GM19240 (cell line): ENCODE data around the gene PCDH1.
"Not testable (repeated sequence)": the region's sequence is repeated elsewhere in the genome, so short reads cannot be mapped to it uniquely, and the experiment has no call there.

ENCODE experiments used
- DNase-seq: peaks from one replicate; pipeline ENCODE4 v3.0.0; 2011; ENCODE audit warnings: low spot score; ENCODE audit not compliant: insufficient read length

The PCDH1 gene

GRCh38 chr5:141898448-141899049 lies 20.3 kb upstream of the PCDH1 start:
- DNase-seq: no peak

GRCh38 chr5:141897425-141897824 lies 19.2 kb upstream of the PCDH1 start:
- DNase-seq: no peak

- DNase-seq: not testable (repeated sequence)
Observed at GRCh38 chr5:141890429-141890828, 12.2 kb upstream of the PCDH1 start.

- DNase-seq: no peak
Observed at GRCh38 chr5:141889282-141889871, 11.2 kb upstream of the PCDH1 start.

GRCh38 chr5:141883892-141884318 lies 5.7 kb upstream of the PCDH1 start:
- DNase-seq: no peak

- no peak for DNase-seq
Observed at GRCh38 chr5:141883184-141883891, 5.1 kb upstream of the PCDH1 start.

- DNase-seq: no peak
Observed at GRCh38 chr5:141882594-141883183, 4.5 kb upstream of the PCDH1 start.

- DNase-seq: no peak
Observed at GRCh38 chr5:141881886-141882285, 3.7 kb upstream of the PCDH1 start.

GRCh38 chr5:141880961-141881801 lies 3.0 kb upstream of the PCDH1 start:
- no peak for DNase-seq

- DNase-seq: no peak
Observed at GRCh38 chr5:141879941-141880738, 1.9 kb upstream of the PCDH1 start.

- DNase-seq: no peak
Observed at GRCh38 chr5:141879426-141879759, 1.2 kb upstream of the PCDH1 start.

- DNase-seq: peak; percentile 74
Observed at GRCh38 chr5:141878711-141879425, 658 bp upstream of the PCDH1 start.

GRCh38 chr5:141877356-141878185 lies 639 bp downstream of the PCDH1 start:
- no peak for DNase-seq

GRCh38 chr5:141876628-141877355 lies 1.4 kb downstream of the PCDH1 start:
- no peak for DNase-seq

- DNase-seq: no peak
Observed at GRCh38 chr5:141875795-141876627, 2.2 kb downstream of the PCDH1 start.

GRCh38 chr5:141875022-141875740 lies 3.0 kb downstream of the PCDH1 start:
- DNase-seq: no peak
